ENCODE measurements around the gene ERC2.

The ERC2 gene

DNA sequence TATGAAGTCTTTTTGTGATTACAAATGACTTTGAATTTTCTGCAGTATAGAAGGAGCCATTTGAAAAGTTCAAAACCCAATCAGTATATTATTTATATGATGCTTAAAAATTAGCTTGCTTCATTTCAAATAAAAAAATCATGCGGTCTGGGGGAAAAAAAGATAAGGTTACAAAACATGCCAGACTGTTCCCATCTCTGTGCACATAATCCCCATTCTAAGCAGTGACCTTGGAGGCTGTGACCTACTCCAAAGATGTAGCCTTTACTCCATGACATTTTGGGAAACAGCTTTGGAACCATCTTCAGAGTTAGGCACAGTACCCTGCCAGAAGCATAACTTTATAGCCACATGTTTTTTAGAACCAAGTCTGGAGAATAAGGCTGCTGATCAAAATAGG lies 533.5 kb downstream of the ERC2 start:
- H3K36me3 ChIP-seq (ENCODE audit: control insufficient read depth in 2 of 2, insufficient read depth in 1 of 2, low read length in 2 of 2), result no peaks in the 10 kb centered on the region
- no peak for TF ChIP-seq ZNF394 (tag by site-specific recombination; IDR thresholded peaks at IDR 0.05; ENCODE audit: borderline replicate concordance)
- TF ChIP-seq ZIC2 (tag by site-specific recombination; IDR thresholded peaks at IDR 0.05), result no peak
- no peak for TF ChIP-seq HOXC10 (CRISPR knock-in tag; IDR thresholded peaks at IDR 0.05)
- TF ChIP-seq, protein P1, sequence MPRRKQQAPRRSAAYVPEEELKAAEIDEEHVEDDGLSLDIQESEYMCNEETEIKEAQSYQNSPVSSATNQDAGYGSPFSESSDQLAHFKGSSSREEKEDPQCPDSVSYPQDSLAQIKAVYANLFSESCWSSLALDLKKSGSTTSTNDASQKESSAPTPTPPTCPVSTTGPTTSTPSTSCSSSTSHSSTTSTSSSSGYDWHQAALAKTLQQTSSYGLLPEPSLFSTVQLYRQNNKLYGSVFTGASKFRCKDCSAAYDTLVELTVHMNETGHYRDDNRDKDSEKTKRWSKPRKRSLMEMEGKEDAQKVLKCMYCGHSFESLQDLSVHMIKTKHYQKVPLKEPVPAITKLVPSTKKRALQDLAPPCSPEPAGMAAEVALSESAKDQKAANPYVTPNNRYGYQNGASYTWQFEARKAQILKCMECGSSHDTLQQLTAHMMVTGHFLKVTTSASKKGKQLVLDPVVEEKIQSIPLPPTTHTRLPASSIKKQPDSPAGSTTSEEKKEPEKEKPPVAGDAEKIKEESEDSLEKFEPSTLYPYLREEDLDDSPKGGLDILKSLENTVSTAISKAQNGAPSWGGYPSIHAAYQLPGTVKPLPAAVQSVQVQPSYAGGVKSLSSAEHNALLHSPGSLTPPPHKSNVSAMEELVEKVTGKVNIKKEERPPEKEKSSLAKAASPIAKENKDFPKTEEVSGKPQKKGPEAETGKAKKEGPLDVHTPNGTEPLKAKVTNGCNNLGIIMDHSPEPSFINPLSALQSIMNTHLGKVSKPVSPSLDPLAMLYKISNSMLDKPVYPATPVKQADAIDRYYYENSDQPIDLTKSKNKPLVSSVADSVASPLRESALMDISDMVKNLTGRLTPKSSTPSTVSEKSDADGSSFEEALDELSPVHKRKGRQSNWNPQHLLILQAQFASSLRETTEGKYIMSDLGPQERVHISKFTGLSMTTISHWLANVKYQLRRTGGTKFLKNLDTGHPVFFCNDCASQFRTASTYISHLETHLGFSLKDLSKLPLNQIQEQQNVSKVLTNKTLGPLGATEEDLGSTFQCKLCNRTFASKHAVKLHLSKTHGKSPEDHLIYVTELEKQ (tag by site-specific recombination; IDR thresholded peaks at IDR 0.05; ENCODE audit: borderline replicate concordance), result no peak
- no peak for TF ChIP-seq ZNF426 (tag by site-specific recombination; IDR thresholded peaks at IDR 0.05)
- no peak for TF ChIP-seq ZNF133 (tag by site-specific recombination; IDR thresholded peaks at IDR 0.05)
- ChIA-PET POLR2A (no interaction called here), CTCF (no interaction called here)
- no peaks in the 10 kb centered on the region for H3K4me1 ChIP-seq (ENCODE audit: control insufficient read depth, insufficient read depth, low read length)
- no peaks in the 10 kb centered on the region for H3K9me3 ChIP-seq (ENCODE audit: control insufficient read depth, insufficient read depth, low read depth, low read length)
- no peak overlapping the region for H3K27ac ChIP-seq (ENCODE audit: extremely low read depth, low read depth, low read length)
- no peak overlapping the region for H3K4me3 ChIP-seq (ENCODE audit: low read depth, low read length)

DNA sequence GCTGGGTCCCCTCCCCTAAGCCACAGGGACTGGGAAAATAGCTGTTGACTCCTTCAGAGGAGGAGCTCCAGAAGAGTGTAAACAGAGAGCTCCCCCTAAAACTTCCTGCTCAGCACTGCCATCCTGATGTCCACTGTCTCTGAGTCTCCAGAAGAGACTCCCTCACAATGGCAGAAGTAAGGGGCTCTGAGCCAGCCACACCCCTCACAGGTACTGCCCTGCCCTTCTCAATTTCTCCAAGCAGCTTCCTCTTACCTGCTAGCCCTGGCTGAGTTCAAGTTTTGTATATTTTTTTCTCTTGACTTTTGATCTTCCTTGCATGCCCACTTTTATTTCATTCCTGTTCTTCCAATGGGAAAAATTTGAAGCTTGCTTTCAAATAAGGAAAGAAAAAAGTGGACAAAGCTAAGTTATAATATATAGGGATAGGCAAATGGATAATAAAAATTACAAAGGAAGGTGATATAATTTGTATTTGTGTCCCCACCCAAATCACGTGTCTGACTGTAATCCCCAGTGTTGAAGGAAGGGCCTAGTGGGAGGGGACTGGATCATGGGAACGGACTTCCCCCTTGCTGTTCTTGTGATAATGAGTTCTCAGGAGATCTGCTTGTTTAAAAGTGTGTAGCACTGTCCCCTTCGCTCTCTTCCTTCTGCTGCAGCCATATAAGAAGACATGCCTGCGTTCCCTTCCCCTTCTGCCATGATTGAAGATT lies 539.0 kb downstream of the ERC2 start:
- ChIA-PET POLR2A (no interaction called here), CTCF (interaction anchor here (0.6 kb wide), 2 partner anchors 98 to 182 kb away, joined by 3 read pairs; no protein-coding TSS in a partner anchor)
- Histone ChIP-seq H3K27ac (ENCODE audit: extremely low read depth, low read depth, low read length) (no peak overlapping the region), H3K36me3 (ENCODE audit: control insufficient read depth in 2 of 2, insufficient read depth in 1 of 2, low read length in 2 of 2) (no peaks in the 10 kb centered on the region), H3K4me1 (ENCODE audit: control insufficient read depth, insufficient read depth, low read length) (no peaks in the 10 kb centered on the region), H3K9me3 (ENCODE audit: control insufficient read depth, insufficient read depth, low read depth, low read length) (no peaks in the 10 kb centered on the region), H3K4me3 (ENCODE audit: low read depth, low read length) (no peak overlapping the region)
- TF ChIP-seq ZNF426 (tag by site-specific recombination; IDR thresholded peaks at IDR 0.05), result no peak
- no peak for TF ChIP-seq ZFP3 (tag by site-specific recombination; IDR thresholded peaks at IDR 0.05; ENCODE audit: low read depth)
- no peak for TF ChIP-seq ZNF292 (tag by site-specific recombination; IDR thresholded peaks at IDR 0.05; ENCODE audit: borderline replicate concordance, low read depth)
- no peak for TF ChIP-seq ZNF514 (tag by site-specific recombination; IDR thresholded peaks at IDR 0.05)
- TF ChIP-seq, protein P1 (tag by site-specific recombination; IDR thresholded peaks at IDR 0.05; ENCODE audit: borderline replicate concordance), result no peak
- TF ChIP-seq RBAK (tag by site-specific recombination; IDR thresholded peaks at IDR 0.05), result no peak
- TF ChIP-seq, protein P2, sequence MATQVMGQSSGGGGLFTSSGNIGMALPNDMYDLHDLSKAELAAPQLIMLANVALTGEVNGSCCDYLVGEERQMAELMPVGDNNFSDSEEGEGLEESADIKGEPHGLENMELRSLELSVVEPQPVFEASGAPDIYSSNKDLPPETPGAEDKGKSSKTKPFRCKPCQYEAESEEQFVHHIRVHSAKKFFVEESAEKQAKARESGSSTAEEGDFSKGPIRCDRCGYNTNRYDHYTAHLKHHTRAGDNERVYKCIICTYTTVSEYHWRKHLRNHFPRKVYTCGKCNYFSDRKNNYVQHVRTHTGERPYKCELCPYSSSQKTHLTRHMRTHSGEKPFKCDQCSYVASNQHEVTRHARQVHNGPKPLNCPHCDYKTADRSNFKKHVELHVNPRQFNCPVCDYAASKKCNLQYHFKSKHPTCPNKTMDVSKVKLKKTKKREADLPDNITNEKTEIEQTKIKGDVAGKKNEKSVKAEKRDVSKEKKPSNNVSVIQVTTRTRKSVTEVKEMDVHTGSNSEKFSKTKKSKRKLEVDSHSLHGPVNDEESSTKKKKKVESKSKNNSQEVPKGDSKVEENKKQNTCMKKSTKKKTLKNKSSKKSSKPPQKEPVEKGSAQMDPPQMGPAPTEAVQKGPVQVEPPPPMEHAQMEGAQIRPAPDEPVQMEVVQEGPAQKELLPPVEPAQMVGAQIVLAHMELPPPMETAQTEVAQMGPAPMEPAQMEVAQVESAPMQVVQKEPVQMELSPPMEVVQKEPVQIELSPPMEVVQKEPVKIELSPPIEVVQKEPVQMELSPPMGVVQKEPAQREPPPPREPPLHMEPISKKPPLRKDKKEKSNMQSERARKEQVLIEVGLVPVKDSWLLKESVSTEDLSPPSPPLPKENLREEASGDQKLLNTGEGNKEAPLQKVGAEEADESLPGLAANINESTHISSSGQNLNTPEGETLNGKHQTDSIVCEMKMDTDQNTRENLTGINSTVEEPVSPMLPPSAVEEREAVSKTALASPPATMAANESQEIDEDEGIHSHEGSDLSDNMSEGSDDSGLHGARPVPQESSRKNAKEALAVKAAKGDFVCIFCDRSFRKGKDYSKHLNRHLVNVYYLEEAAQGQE (tag by site-specific recombination; IDR thresholded peaks at IDR 0.05), result no peak
- TF ChIP-seq KLF16 (tag by site-specific recombination; IDR thresholded peaks at IDR 0.05), result no peak
- TF ChIP-seq ZNF658 (tag by site-specific recombination; IDR thresholded peaks at IDR 0.05), result no peak
- TF ChIP-seq, protein P3, sequence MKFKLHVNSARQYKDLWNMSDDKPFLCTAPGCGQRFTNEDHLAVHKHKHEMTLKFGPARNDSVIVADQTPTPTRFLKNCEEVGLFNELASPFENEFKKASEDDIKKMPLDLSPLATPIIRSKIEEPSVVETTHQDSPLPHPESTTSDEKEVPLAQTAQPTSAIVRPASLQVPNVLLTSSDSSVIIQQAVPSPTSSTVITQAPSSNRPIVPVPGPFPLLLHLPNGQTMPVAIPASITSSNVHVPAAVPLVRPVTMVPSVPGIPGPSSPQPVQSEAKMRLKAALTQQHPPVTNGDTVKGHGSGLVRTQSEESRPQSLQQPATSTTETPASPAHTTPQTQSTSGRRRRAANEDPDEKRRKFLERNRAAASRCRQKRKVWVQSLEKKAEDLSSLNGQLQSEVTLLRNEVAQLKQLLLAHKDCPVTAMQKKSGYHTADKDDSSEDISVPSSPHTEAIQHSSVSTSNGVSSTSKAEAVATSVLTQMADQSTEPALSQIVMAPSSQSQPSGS (tag by site-specific recombination; IDR thresholded peaks at IDR 0.05; ENCODE audit: low read depth), result no peak
- TF ChIP-seq ZNF549 (tag by site-specific recombination; IDR thresholded peaks at IDR 0.05), result no peak
- no peak for TF ChIP-seq ZNF830 (tag by site-specific recombination; IDR thresholded peaks at IDR 0.05; ENCODE audit: low read depth)
- no peak for TF ChIP-seq ZNF175 (tag by site-specific recombination; IDR thresholded peaks at IDR 0.05)
- TF ChIP-seq ZNF157 (tag by site-specific recombination; IDR thresholded peaks at IDR 0.05), result no peak
- TF ChIP-seq GLIS2 (tag by site-specific recombination; IDR thresholded peaks at IDR 0.05), result no peak
- TF ChIP-seq ZBTB21 (tag by site-specific recombination; IDR thresholded peaks at IDR 0.05), result no peak
- TF ChIP-seq ZNF140 (tag by site-specific recombination; IDR thresholded peaks at IDR 0.05), result no peak
- TF ChIP-seq ZNF366 (tag by site-specific recombination; conservative IDR thresholded peaks at IDR 0.05), result no peak
- no peak for TF ChIP-seq ZBTB1 (tag by site-specific recombination; IDR thresholded peaks at IDR 0.05)

Measured in HEK293 (cell line).